NCI-H1417 treated with DMSO at 0.1 percent for 48 hours (cell line): ENCODE measurements around the gene DOC2A.
"Not testable (repeated sequence)": the region's sequence is repeated elsewhere in the genome, so short reads cannot be mapped to it uniquely, and the experiment has no call there.

Experiments used
- DNase-seq: peaks from one replicate; lab custom pipeline; 2025; lab: John Stamatoyannopoulos, UW

DOC2A gene

GRCh38 chr16:30010844-30011713 lies at the start of gene DOC2A:
DOC2A (minus strand) TSS chr16:30011027; CDS start chr16:30010222, 805 bp downstream.
- no peak for DNase-seq

GRCh38 chr16:30060346-30060745 lies 49.5 kb upstream of the DOC2A start:
- DNase-seq: no peak

- no peak for DNase-seq
These were observed 44.2 kb upstream of the DOC2A start for GRCh38 chr16:30054959-30055553.

- no peak for DNase-seq
These were observed 43.6 kb upstream of the DOC2A start for GRCh38 chr16:30054451-30054850.

DNA sequence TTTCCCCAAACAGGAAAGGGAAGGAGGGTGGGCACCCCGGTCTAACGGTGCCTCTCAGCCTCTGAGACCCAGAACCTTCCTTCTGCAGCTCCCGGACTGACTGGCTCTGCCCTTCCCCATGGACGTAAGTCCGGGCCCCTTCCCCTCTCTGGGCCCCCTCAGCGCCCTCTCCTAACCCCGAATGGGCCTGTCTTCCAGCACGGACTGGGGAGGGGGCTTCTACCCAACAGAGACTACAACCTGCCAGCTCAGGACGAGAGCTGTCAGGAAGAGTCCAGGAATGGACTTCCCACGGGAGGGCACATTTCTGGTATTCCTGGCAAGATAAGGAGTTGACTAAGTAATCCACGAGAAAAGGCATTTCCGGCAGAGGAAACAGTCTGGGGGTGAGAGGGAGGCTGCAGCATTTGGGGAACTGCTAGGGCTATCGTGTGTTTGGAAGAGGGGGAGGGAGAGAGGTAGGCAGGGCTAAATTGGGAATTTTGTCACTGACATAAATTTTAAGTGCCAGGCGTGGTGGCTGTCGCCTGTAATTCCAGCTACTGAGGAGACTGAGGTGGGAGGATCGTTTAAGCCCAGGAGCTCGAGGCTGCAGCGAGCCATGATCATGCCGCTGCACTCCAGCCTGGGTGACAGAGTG lies 42.7 kb upstream of the DOC2A start:
- peak; percentile 28 for DNase-seq

GRCh38 chr16:30052671-30053372 lies 42.0 kb upstream of the DOC2A start:
- peak; percentile 87 for DNase-seq

DNA sequence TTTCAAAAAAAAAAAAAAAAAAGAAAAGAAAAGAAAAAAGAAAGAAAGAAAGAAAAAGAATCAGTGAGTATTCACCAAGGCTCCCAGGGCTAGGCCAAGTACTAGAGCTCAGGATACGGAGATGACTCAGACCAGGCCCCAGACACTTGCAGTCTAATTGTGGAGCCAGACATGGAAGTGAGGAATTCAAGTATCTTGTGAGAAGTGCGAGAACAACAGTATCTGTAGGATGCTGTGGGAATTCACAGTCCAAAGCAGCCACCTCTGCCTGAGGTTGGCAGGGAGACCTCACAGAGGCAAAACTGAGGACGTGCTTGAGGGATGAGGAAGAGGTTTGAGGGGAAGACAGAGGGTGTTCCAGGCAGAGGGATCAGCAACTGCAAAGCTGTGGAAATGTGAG lies 40.7 kb upstream of the DOC2A start:
- DNase-seq: no peak

DNA sequence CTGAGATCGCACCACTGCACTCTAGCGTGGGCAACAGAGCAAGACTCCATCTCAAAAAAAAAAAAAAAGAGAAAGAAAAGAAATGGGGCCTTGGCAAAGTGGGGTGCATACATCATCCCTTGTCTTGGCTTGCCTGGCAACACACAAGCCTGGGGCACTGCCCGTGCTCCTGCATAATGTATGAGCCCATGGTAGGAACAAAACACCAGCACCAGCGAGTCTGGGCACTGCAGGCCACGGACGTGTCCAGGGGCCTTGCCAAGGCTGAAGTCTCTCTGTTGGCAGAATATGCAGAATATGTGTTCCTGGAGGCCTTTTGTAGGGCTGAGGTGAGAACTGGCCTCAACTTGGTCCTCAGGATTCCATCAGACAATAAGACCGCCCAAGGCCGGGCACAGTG lies 39.0 kb upstream of the DOC2A start:
- DNase-seq: no peak

DNA sequence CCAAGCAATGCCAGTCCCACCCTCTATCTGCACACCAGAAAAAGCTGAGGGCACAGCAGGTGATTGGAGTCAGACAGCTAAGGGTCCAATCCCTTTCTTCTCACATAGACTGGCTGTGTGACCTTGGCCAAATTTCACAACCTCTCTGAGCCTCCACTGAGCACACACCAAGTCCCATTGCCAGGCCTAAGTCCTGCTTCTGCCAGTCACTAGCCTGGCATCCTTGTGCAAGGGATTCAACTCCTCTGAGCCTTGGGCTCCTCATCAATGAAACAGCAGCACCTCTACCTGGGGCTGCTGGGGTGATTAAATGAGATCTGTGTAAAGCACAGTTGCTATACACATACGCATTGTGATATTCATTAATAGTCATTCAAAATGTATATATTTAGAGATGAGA lies 35.8 kb upstream of the DOC2A start:
- no peak for DNase-seq

GRCh38 chr16:30046178-30046577 lies 35.4 kb upstream of the DOC2A start:
- no peak for DNase-seq

- no peak for DNase-seq
These were observed 31.0 kb upstream of the DOC2A start for GRCh38 chr16:30041841-30042240.

- not testable (repeated sequence) for DNase-seq
These were observed 29.9 kb upstream of the DOC2A start for GRCh38 chr16:30040690-30041089.

DNA sequence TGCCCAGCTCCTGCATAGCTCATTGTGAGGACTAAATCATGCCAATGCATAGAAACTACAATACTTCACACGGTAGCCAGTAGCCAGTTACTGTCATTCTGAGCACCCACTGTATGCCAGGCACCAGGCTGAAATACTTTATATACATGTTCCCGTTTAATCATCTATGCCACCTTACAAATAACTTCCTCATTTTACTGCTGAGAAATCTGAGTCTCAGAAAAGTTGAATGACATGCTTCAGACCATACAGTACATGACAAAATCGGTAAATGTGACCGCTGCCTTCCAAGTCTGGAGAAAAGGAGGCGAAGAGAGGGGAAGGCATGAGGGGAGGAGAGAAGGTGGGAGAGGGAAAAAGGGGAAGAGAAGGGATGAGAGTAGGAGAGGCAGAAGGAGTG lies 29.4 kb upstream of the DOC2A start:
- no peak for DNase-seq

GRCh38 chr16:30033270-30033669 lies 22.4 kb upstream of the DOC2A start:
- DNase-seq: no peak

DNA sequence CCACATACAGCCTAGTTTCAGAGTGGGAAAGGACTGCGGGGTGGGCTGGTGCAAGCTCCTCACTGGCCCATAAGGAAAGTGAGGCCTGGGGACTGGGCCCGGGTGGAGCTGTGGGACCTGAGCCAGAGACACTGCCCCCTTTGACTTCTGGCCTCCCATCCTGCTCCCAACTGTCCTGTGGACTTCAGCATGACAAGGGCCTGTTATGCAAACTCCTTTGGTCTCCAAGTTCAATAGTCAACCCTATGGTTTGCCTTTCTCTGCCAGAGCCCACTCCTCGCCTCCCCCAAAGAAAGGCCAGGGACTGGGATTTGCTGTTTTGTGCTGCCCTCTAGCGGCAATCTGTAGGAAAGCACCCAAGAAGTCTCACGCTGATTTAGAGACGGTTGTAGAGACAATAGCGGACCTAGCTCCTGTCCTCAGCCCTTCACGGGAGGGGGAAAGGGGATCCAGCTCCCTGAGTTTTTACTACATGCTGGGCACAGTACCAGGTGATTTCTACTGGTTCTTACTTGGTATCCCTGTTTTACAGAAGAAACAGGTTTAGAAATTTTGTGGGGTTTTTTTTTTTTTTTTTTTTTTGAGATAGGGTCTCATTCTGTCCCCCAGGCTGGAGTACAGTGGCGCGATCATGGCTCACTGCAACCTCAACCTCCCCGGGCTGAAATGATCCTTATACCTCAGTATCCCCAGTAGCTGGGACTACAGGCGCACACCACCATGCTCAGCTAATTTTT lies 21.4 kb upstream of the DOC2A start:
- no peak for DNase-seq

- no peak for DNase-seq
These were observed 20.7 kb upstream of the DOC2A start for GRCh38 chr16:30031477-30031918.

- DNase-seq: no peak
These were observed 20.1 kb upstream of the DOC2A start, which contains the start of gene TLCD3B for GRCh38 chr16:30030841-30031413. TLCD3B (minus strand) TSS chr16:30031271; CDS start chr16:30030527, 744 bp downstream.

DNA sequence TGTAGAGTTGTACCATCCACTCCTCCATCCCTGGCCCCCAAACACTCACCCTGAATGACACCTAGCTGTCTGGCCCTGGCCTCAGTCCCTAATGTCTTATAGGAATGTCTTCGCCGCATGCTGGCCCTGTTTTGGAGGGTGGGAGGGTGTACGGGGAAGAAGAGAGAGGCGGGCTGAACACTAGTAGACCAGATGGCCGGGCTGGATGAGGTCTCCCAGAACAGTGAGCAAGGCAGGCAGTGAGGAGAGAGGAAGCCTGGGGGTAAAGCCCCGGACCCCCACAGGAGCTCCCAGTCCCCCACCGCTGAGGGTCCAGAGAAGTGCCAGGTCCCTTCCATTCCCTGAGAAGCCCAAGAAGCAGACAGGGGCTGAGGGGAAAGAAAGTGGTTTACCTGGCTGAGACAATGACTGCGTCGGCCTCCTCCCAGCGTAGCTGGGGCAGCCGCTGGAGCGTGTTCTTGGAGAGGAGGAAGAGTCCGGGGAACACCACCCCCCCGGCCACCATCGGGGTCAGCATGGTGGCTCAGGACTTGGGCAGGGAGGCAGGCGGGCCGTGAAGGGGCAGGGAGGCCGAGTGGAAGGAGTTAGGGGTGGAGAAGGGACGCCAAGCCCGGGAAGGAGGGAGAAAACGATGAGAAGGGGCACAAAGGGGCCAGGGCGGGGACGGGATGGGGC lies 19.3 kb upstream of the DOC2A start:
- no peak for DNase-seq

DNA sequence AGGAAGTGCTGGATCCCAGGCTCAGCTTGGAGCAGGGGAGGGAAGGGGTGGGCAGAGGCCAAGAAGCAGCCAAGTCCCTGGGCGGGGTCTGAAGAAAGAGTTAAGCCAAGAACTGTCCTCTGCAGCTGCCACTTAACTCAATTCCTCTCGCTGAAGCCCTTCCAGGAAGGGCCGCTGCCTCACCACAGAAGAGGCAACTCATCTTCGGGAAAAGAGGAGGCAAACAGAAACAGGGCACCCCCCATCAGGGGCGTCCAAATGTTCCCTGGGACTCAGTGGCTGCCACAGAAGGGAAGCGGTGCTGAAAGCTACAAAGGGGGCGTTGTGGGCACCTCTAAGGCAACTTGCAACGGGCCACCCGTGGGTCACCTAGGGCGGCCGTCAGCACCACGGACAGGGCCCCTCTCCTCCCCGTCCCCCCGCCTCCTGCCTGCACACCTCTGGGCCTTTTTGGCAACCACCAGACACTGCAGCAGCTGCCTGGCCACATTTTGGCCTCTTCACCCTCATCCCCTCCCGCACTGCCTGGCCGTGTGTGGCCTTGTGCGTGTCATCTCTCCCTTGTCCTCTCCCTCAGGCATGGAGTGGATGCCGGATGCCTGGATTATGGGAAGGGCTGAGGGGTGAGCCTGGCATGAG lies 17.7 kb upstream of the DOC2A start:
- DNase-seq: no peak
